Ectodermal cell (in vitro differentiated cells): ENCODE data around the gene HEBP1.

Source experiments
- H3K27ac ChIP-seq: 2 replicates; pipeline ENCODE4 v1.7.0; 2013; ENCODE audit warnings: mild to moderate bottlenecking, low read depth, low read length; ENCODE audit not compliant: insufficient read depth, poor library complexity, severe bottlenecking
- H3K27me3 ChIP-seq: 2 replicates; pipeline ENCODE4 v1.7.0; 2013; ENCODE audit warnings: mild to moderate bottlenecking, low read length; ENCODE audit not compliant: insufficient read depth, control insufficient read depth, poor library complexity, severe bottlenecking
- H3K36me3 ChIP-seq: one replicate; pipeline ENCODE4 v1.7.0; 2013; ENCODE audit warnings: low read length; ENCODE audit not compliant: control insufficient read depth, insufficient read depth
- H3K4me1 ChIP-seq: one replicate; pipeline ENCODE4 v1.7.0; 2013; ENCODE audit warnings: low read length; ENCODE audit not compliant: control insufficient read depth, insufficient read depth
- H3K4me3 ChIP-seq: 2 replicates; pipeline ENCODE4 v1.7.0; 2013; ENCODE audit warnings: low read depth, low read length, control low read depth; ENCODE audit not compliant: insufficient read depth
- H3K9me3 ChIP-seq: 2 replicates; pipeline ENCODE4 v1.7.0; 2013; ENCODE audit warnings: mild to moderate bottlenecking, low read length, moderate library complexity; ENCODE audit not compliant: control insufficient read depth
- WGBS, 2 experiments: methylation state at CpG; one replicate each; pipeline ENCODE4 v1.1.7; 2013; ENCODE audit warnings: missing lambda C conversion rate in 2 of 2; 5-methylcytosine and 5-hydroxymethylcytosine counted together

The HEBP1 gene

DNA sequence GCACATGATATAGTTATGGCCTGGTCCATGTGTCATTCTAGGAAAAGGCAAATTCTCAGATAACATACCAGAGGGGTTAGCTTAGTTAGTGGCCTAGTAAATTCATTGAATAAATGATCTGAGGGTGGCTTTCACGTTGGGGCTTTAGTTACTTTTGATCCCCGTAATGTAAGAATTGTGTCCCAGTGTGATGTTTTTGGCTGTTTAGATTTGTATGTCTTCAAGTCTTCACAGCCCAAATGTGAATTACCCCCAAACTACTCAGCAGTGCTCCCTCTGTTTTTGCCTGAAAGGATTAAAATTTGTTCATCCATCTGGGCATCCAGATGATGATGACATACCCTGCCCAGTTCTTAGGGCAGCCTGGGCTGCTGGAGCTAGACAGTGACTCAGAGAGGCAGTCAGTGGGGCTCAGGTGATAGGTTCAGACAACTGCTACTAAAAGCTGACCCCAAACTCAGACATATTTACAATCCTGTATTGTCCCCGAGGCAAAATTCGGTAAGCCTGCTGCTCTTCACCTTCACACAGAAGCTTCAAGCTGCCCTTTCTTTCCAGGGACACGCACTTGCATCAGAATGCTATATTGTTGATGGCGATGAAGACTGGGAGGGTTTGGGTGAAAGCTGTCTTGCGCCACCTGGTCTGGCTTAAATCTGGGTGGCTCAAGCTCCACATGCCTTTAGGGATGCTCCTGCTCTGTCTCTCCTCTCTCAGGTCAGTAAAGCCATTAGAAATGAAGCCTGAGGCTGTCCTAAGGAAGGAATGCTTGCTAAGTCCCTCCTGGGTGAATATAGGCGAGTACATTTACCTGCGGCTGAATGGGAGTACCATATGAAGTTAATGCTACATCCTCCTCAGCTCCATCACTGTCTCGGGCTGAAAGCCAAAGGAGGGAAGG, 58.4 kb downstream of the HEBP1 start:
- no peaks in the 10 kb centered on the region for H3K27me3 ChIP-seq
- 93 to 96% methylated on average over 10 of the region's 10 CpGs for WGBS, 2 experiments
- no peak overlapping the region for H3K27ac ChIP-seq
- no peaks in the 10 kb centered on the region for H3K4me1 ChIP-seq
- no peaks in the 10 kb centered on the region for H3K9me3 ChIP-seq
- H3K36me3 ChIP-seq = no peaks in the 10 kb centered on the region
- H3K4me3 ChIP-seq = no peak overlapping the region

- no peaks in the 10 kb centered on the region for H3K36me3 ChIP-seq
- 87 to 100% methylated on average over 1 of the region's 1 CpG for WGBS, 2 experiments
- no peaks in the 10 kb centered on the region for H3K4me1 ChIP-seq
- H3K9me3 ChIP-seq = no peaks in the 10 kb centered on the region
- no peak overlapping the region for H3K27ac ChIP-seq
- no peak overlapping the region for H3K4me3 ChIP-seq
- H3K27me3 ChIP-seq = no peaks in the 10 kb centered on the region
Observed at GRCh38 chr12:12939888-12940287, 60.2 kb downstream of the HEBP1 start.

DNA sequence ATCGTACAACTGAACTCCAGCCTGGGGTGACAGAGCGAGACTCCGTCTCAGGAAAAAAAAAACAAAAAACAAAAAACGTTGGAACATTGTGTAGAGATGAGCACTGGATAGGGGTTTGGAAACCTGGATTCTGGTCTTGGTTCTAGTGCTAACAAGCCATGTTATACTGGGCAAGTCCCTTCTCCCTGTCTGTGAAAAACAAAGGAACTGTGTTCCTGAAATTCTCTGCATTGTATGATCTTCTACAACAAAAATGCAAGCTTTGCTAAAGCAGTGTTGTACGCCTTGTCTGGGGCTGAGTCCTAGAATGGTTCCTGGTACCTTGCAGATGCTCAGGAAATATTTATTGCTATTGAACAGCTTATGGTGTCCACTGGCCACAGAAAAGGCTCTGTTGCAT, 61.5 kb downstream of the HEBP1 start:
- WGBS, 2 experiments = 87 to 88% methylated on average over 5 of the region's 5 CpGs
- H3K27ac ChIP-seq = no peak overlapping the region

GRCh38 chr12:12936983-12937491, 63.0 kb downstream of the HEBP1 start:
- H3K4me3 ChIP-seq = no peak overlapping the region
- no peaks in the 10 kb centered on the region for H3K9me3 ChIP-seq
- H3K27ac ChIP-seq = no peak overlapping the region
- 95% methylated on average over 11 of the region's 11 CpGs for WGBS, 2 experiments
- H3K4me1 ChIP-seq = peaks cover 9% of the 10 kb centered on the region
- no peaks in the 10 kb centered on the region for H3K27me3 ChIP-seq
- H3K36me3 ChIP-seq = no peaks in the 10 kb centered on the region

More for the DNA sequence above, 61.5 kb downstream of the HEBP1 start:
- Histone ChIP-seq H3K4me3 (no peak overlapping the region), H3K9me3 (no peaks in the 10 kb centered on the region), H3K36me3 (no peaks in the 10 kb centered on the region), H3K27me3 (no peaks in the 10 kb centered on the region), H3K4me1 (peaks cover 9% of the 10 kb centered on the region)

GRCh38 chr12:12934556-12934955, 65.5 kb downstream of the HEBP1 start:
- Histone ChIP-seq H3K36me3 (no peaks in the 10 kb centered on the region), H3K27ac (no peak overlapping the region), H3K27me3 (no peaks in the 10 kb centered on the region), H3K4me3 (no peak overlapping the region), H3K4me1 (peaks cover 9% of the 10 kb centered on the region), H3K9me3 (no peaks in the 10 kb centered on the region)
- 88 to 95% methylated on average over 8 of the region's 8 CpGs for WGBS, 2 experiments

DNA sequence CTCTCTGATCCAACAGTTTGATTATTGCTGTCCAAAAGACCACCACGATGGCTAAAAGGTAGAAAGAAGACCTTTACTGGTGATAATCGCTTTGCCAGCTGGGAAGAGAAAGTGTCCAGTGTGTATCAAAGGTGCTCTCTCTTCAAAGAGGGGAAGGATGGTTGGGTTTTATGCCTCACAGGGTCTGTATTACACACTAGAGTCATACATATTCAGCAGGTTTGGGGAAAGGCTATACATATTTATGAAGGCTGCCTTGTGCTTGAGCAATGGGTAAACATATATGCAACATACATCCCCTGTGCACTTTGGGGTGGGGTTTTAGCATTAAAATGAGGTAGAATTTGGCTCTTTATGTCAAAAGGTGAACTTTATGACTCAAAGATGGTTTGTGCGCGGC, 66.3 kb downstream of the HEBP1 start:
- H3K4me1 ChIP-seq = peaks cover 9% of the 10 kb centered on the region
- no peaks in the 10 kb centered on the region for H3K36me3 ChIP-seq
- H3K4me3 ChIP-seq = no peak overlapping the region
- H3K27me3 ChIP-seq = no peaks in the 10 kb centered on the region
- H3K27ac ChIP-seq = no peak overlapping the region
- no peaks in the 10 kb centered on the region for H3K9me3 ChIP-seq
- 96% methylated on average over 4 of the region's 4 CpGs for WGBS, 2 experiments

GRCh38 chr12:12930633-12931219, 69.3 kb downstream of the HEBP1 start:
- Histone ChIP-seq H3K27me3 (no peaks in the 10 kb centered on the region), H3K4me1 (peaks cover 9% of the 10 kb centered on the region), H3K9me3 (no peaks in the 10 kb centered on the region), H3K4me3 (no peak overlapping the region), H3K36me3 (no peaks in the 10 kb centered on the region), H3K27ac (no peak overlapping the region)
- 88 to 100% methylated on average over 1 to 2 of the region's 2 CpGs for WGBS, 2 experiments

GRCh38 chr12:12929696-12930095, 70.4 kb downstream of the HEBP1 start:
- Histone ChIP-seq H3K4me3 (no peak overlapping the region), H3K27me3 (no peaks in the 10 kb centered on the region)
- WGBS, 2 experiments = 92 to 94% methylated on average over 6 of the region's 6 CpGs

DNA sequence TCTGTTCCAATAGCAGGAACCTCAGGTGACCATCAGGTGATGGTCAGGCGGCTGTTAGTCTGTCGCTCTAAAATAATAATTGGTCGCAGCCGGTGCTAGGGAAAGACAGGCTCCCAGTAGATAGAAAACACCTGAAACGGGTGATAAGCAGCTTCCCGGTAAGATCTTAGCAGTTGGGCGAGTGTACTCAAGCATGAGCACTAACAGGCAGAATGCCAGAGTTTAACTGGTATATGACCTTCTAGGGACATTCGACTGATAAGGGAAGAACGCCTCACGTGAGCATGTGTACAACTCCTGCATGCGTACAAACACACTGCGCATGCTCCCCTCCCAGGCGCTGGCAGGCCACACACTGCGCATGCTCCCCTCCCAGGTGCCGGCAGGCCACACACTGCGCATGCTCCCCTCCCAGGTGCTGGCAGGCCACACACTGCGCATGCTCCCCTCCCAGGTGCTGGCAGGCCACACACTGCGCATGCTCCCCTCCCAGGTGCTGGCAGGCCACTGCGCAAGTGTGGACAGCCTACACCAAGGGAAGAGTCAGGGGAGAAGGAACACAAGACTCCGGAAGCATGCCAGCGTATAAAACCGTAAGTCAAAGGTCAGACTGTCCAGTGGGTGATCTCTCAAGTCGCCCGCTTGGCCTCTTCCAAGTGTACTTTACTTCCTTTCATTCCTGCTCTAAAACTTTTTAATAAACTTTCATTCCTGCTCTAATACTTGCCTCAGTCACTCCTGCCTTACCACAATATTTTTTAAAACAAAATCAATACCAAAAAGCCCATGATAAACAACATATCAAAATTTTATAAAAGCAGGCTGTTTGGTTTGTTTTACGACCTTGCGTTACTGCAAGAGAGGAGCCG, 72.6 kb downstream of the HEBP1 start:
- Histone ChIP-seq H3K4me3 (peak overlapping the region; percentile 42), H3K36me3 (no peaks in the 10 kb centered on the region), H3K27ac (no peak overlapping the region), H3K27me3 (no peaks in the 10 kb centered on the region), H3K4me1 (no peaks in the 10 kb centered on the region), H3K9me3 (no peaks in the 10 kb centered on the region)
- WGBS, 2 experiments = 41 to 42% methylated on average over 27 of the region's 27 CpGs

More at GRCh38 chr12:12929696-12930095, 70.4 kb downstream of the HEBP1 start:
- Histone ChIP-seq H3K27ac (no peak overlapping the region), H3K4me1 (peaks cover 9% of the 10 kb centered on the region), H3K9me3 (no peaks in the 10 kb centered on the region), H3K36me3 (no peaks in the 10 kb centered on the region)
